Activated T-cell treated with anti-CD3 and anti-CD28 coated beads, Interleukin-2, amount 50 U/mL, for 24 hours (primary cell): Measurements from ENCODE around the gene KRTAP3-2.

Experiments
- DNase-seq: peaks from one replicate; pipeline ENCODE4 v3.0.0-alpha.2; 2020
- H3K27ac Mint-ChIP-seq: 2 replicates; pipeline ENCODE4 v1.8.0; 2020; ENCODE audit warnings: mild to moderate bottlenecking, mixed read lengths
- H3K27me3 Mint-ChIP-seq: 2 replicates; pipeline ENCODE4 v1.8.0; 2020; ENCODE audit warnings: mixed read lengths
- H3K36me3 Mint-ChIP-seq: 2 replicates; pipeline ENCODE4 v1.8.0; 2020; ENCODE audit warnings: low read depth, mixed read lengths
- H3K4me1 Mint-ChIP-seq: 2 replicates; pipeline ENCODE4 v1.8.0; 2020; ENCODE audit warnings: low read depth, mixed read lengths
- H3K4me3 Mint-ChIP-seq: 2 replicates; pipeline ENCODE4 v1.8.0; 2020; ENCODE audit warnings: mild to moderate bottlenecking, moderate library complexity, mixed read lengths
- H3K9me3 Mint-ChIP-seq: 2 replicates; pipeline ENCODE4 v1.8.0; 2020; ENCODE audit warnings: mixed read lengths

The KRTAP3-2 gene

GRCh38 chr17:40962059-40962561, 37.6 kb downstream of the KRTAP3-2 start:
- H3K36me3 Mint-ChIP-seq = no peaks in the 10 kb centered on the region
- no peak overlapping the region for H3K27ac Mint-ChIP-seq
- peaks cover 5% of the 10 kb centered on the region for H3K4me1 Mint-ChIP-seq
- DNase-seq = no peak
- peaks cover 33% of the 10 kb centered on the region for H3K27me3 Mint-ChIP-seq
- H3K9me3 Mint-ChIP-seq = no peaks in the 10 kb centered on the region
- no peak overlapping the region for H3K4me3 Mint-ChIP-seq

- no peaks in the 10 kb centered on the region for H3K36me3 Mint-ChIP-seq
- no peak overlapping the region for H3K4me3 Mint-ChIP-seq
- H3K4me1 Mint-ChIP-seq = peaks cover 5% of the 10 kb centered on the region
- DNase-seq = no peak
- H3K9me3 Mint-ChIP-seq = no peaks in the 10 kb centered on the region
- no peak overlapping the region for H3K27ac Mint-ChIP-seq
- peaks cover 33% of the 10 kb centered on the region for H3K27me3 Mint-ChIP-seq
These were observed 38.1 kb downstream of the KRTAP3-2 start for GRCh38 chr17:40961591-40961990.

GRCh38 chr17:40960144-40960543, 39.6 kb downstream of the KRTAP3-2 start:
- no peak overlapping the region for H3K4me3 Mint-ChIP-seq
- H3K27ac Mint-ChIP-seq = no peak overlapping the region
- H3K4me1 Mint-ChIP-seq = peaks cover 5% of the 10 kb centered on the region
- H3K27me3 Mint-ChIP-seq = peaks cover 33% of the 10 kb centered on the region
- no peak for DNase-seq
- no peaks in the 10 kb centered on the region for H3K36me3 Mint-ChIP-seq
- H3K9me3 Mint-ChIP-seq = no peaks in the 10 kb centered on the region

- no peak overlapping the region for H3K4me3 Mint-ChIP-seq
- H3K27me3 Mint-ChIP-seq = peaks cover 45% of the 10 kb centered on the region
- H3K4me1 Mint-ChIP-seq = peaks cover 4% of the 10 kb centered on the region
- H3K9me3 Mint-ChIP-seq = no peaks in the 10 kb centered on the region
- H3K36me3 Mint-ChIP-seq = no peaks in the 10 kb centered on the region
- no peak overlapping the region for H3K27ac Mint-ChIP-seq
- DNase-seq = no peak
These were observed 41.4 kb downstream of the KRTAP3-2 start for GRCh38 chr17:40958086-40958953.

- Mint-ChIP-seq H3K27me3 (peaks cover 50% of the 10 kb centered on the region), H3K9me3 (no peaks in the 10 kb centered on the region), H3K4me3 (no peak overlapping the region), H3K36me3 (no peaks in the 10 kb centered on the region), H3K4me1 (peaks cover 4% of the 10 kb centered on the region), H3K27ac (no peak overlapping the region)
- no peak for DNase-seq
These were observed 43.1 kb downstream of the KRTAP3-2 start for GRCh38 chr17:40956401-40957254.

GRCh38 chr17:40953881-40954280, 45.8 kb downstream of the KRTAP3-2 start:
- no peaks in the 10 kb centered on the region for H3K9me3 Mint-ChIP-seq
- H3K4me1 Mint-ChIP-seq = peaks cover 4% of the 10 kb centered on the region
- no peak overlapping the region for H3K4me3 Mint-ChIP-seq
- no peak for DNase-seq
- H3K27me3 Mint-ChIP-seq = peaks cover 66% of the 10 kb centered on the region
- no peak overlapping the region for H3K27ac Mint-ChIP-seq
- H3K36me3 Mint-ChIP-seq = no peaks in the 10 kb centered on the region

- Mint-ChIP-seq H3K4me1 (peaks cover 4% of the 10 kb centered on the region), H3K27me3 (peaks cover 78% of the 10 kb centered on the region), H3K36me3 (no peaks in the 10 kb centered on the region), H3K9me3 (no peaks in the 10 kb centered on the region), H3K4me3 (no peak overlapping the region), H3K27ac (no peak overlapping the region)
- no peak for DNase-seq
These were observed 47.0 kb downstream of the KRTAP3-2 start for GRCh38 chr17:40952661-40953060.

- Mint-ChIP-seq H3K27me3 (peaks cover 81% of the 10 kb centered on the region), H3K9me3 (no peaks in the 10 kb centered on the region), H3K4me1 (peaks cover 4% of the 10 kb centered on the region), H3K27ac (no peak overlapping the region), H3K36me3 (no peaks in the 10 kb centered on the region), H3K4me3 (no peak overlapping the region)
- no peak for DNase-seq
These were observed 47.6 kb downstream of the KRTAP3-2 start for GRCh38 chr17:40952154-40952553.

GRCh38 chr17:40951011-40951622, 48.6 kb downstream of the KRTAP3-2 start:
- Mint-ChIP-seq H3K4me3 (no peak overlapping the region), H3K27ac (no peak overlapping the region), H3K9me3 (no peaks in the 10 kb centered on the region), H3K27me3 (peaks cover 88% of the 10 kb centered on the region), H3K4me1 (peaks cover 4% of the 10 kb centered on the region), H3K36me3 (no peaks in the 10 kb centered on the region)
- DNase-seq = no peak

GRCh38 chr17:40950176-40950575, 49.5 kb downstream of the KRTAP3-2 start:
- Mint-ChIP-seq H3K9me3 (no peaks in the 10 kb centered on the region), H3K27me3 (peaks cover 86% of the 10 kb centered on the region), H3K36me3 (no peaks in the 10 kb centered on the region), H3K27ac (no peak overlapping the region), H3K4me1 (peaks cover 4% of the 10 kb centered on the region), H3K4me3 (no peak overlapping the region)
- no peak for DNase-seq

- DNase-seq = no peak
- no peak overlapping the region for H3K4me3 Mint-ChIP-seq
- H3K27ac Mint-ChIP-seq = no peak overlapping the region
- H3K4me1 Mint-ChIP-seq = peaks cover 4% of the 10 kb centered on the region
- no peaks in the 10 kb centered on the region for H3K9me3 Mint-ChIP-seq
- H3K36me3 Mint-ChIP-seq = no peaks in the 10 kb centered on the region
- peaks cover 85% of the 10 kb centered on the region for H3K27me3 Mint-ChIP-seq
These were observed 50.3 kb downstream of the KRTAP3-2 start for GRCh38 chr17:40949418-40949817.
